Keratinocyte (primary cell): ENCODE data around the gene ZFR2.

ENCODE experiments used
- CTCF ChIP-seq, 3 experiments: IDR thresholded peaks in 1 of 3; conservative IDR thresholded peaks in 1 of 3; optimal IDR thresholded peaks in 1 of 3; 2 replicates in 2 of 3; 3 replicates in 1 of 3; pipeline versions ENCODE3 to v1.5.1; 2011; ENCODE audit warnings: low read length in 3 of 3, mild to moderate bottlenecking in 3 of 3, moderate library complexity in 2 of 3, control low read depth in 1 of 3, inconsistent platforms in 1 of 3; ENCODE audit not compliant: insufficient read depth in 2 of 3; ENCODE audit errors: extremely low read depth in 1 of 3
- EZH2 ChIP-seq: IDR thresholded peaks from one replicate; pipeline ENCODE4 v1.6.1; 2012; ENCODE audit warnings: inconsistent platforms, mild to moderate bottlenecking, low read length, moderate library complexity

- TF ChIP-seq CTCF (optimal IDR thresholded peaks at IDR 0.05 in 1 of 3, IDR thresholded peaks at IDR 0.05 in 1 of 3, conservative IDR thresholded peaks at IDR 0.05 in 1 of 3; ENCODE audit: extremely low read depth in 1 of 3, insufficient read depth in 2 of 3, low read length in 3 of 3) (no peak), EZH2 (no peak)
Observed at GRCh38 chr19:3838661-3839060, 30.2 kb downstream of the ZFR2 start.
